ENCODE measurements around the gene B3GLCT. TPM values are rescaled to one million over a fixed set of nuclear protein-coding genes. Genes with fewer than 3 reads are reported as not detected.

The B3GLCT gene
- total RNA-seq, 4 donors from 2014 or later: 2.3 to 9.2 (median 7.1) TPM

- intact Hi-C loops (cut with DNase I): no loop called here
- Histone ChIP-seq H3K27ac (no peak overlapping the region), H3K4me3 (no peak overlapping the region), H3K9me3 (no peaks in the 10 kb centered on the region), H3K36me3 (no peaks in the 10 kb centered on the region), H3K4me1 (peaks cover 10 to 64% (median 32%) of the 10 kb centered on the region in 3 donors), H3K27me3 (no peaks in the 10 kb centered on the region)
- no peak for DNase-seq
- WGBS, 2 donors: 79 to 88% methylated on average over 1 of the region's 1 CpG
- TF ChIP-seq CTCF (IDR thresholded peaks at IDR 0.05): no peak
- TF ChIP-seq POLR2A (IDR thresholded peaks at IDR 0.05): no peak
Observed at GRCh38 chr13:31204592-31204991, 4.8 kb downstream of the B3GLCT start.

DNA sequence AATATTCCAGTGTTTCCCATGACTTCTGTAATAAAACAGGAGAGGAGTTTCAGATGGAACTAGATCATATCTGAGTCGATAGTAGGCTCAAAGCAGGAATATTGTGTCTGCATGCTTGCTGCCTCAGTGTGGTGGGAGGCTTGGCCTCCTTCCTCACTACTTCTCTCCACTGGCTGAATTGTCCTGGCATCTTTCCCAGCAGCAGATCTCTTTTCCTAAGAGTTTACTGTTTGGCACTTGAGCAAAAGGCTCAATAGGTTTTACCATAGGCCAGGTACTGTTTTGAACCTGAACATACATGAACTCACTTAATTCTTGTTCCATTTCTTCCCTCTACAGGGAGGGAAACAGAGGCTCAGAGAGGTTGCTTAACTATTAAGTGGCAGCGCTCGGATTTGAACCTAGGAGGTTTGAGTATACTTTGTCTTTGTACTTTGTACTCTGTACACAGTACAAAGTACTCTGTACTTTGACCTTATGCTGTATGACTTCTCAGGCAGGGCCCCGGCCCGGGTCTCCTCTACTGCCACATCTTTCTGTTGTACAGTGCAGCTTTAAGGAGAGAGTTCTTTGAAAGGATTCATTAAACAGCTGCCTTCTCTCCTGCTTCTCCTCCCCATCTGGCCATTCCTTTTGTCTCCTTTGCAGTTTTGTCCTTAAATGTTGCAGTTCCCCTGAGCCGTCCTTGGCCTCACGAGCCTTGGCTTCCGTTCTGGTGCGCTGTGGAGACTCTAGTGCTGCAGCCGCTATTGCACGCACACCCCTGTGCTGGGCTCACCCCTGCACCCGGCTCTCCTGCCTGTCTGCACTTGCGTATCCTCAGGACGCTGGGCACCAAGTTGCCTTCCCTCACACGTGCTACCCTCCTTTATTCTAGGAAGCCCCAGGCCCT lies 8.1 kb downstream of the B3GLCT start:
- no peak for TF ChIP-seq POLR2A (IDR thresholded peaks at IDR 0.05)
- TF ChIP-seq CTCF (IDR thresholded peaks at IDR 0.05): no peak
- Histone ChIP-seq H3K4me3 (peak overlapping the region in 1 of 4 donors; percentile 1), H3K27me3 (no peaks in the 10 kb centered on the region), H3K36me3 (no peaks in the 10 kb centered on the region), H3K27ac (peak overlapping the region in 3 of 4 donors; percentile 24 to 54 (median 36)), H3K9me3 (no peaks in the 10 kb centered on the region), H3K4me1 (peaks cover 4 to 49% (median 19%) of the 10 kb centered on the region in 3 donors)
- 38 to 55% methylated on average over 15 of the region's 15 CpGs for WGBS, 2 donors
- intact Hi-C loops (cut with DNase I): no loop called here
- no peak for DNase-seq

DNA sequence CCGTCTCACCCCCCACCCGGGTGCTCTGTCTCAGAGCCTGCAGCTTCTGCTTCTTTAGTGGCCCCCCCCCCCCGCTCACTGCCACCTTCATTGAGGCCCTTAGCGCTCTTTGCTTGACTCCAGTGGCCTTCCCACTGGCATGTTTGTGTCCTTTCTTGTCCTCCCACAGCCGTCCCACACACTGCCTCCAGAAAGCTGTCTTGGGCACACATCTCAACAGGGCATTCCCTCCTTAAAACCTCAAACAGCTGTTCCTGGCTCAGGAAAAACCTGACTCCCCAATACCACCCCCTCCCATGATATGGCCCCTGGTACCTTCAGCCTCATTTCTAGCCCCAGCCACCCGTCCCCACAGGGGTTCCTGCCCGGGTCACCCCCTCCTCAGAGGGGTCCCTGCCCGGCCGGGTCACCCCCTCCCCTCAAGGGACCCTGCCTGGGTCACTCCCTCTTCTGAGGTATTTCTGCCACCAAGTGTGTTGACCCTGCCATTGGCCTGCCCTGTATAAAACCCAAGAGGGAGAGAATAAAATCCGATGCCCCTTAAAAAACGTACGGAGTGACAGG lies 8.9 kb downstream of the B3GLCT start:
- no peaks in the 10 kb centered on the region for H3K27me3 ChIP-seq
- intact Hi-C loops (cut with DNase I): no loop called here
- H3K36me3 ChIP-seq: no peaks in the 10 kb centered on the region
- peak overlapping the region in 1 of 4 donors; percentile 1 for H3K4me3 ChIP-seq
- peak overlapping the region in 3 of 4 donors; percentile 24 to 54 (median 36) for H3K27ac ChIP-seq
- TF ChIP-seq POLR2A (IDR thresholded peaks at IDR 0.05) (no peak), CTCF (IDR thresholded peaks at IDR 0.05) (no peak)
- DNase-seq: no peak
- H3K9me3 ChIP-seq: no peaks in the 10 kb centered on the region
- H3K4me1 ChIP-seq: peaks cover 4 to 42% (median 19%) of the 10 kb centered on the region in 3 donors
- 58 to 70% methylated on average over 7 to 9 of the region's 12 CpGs for WGBS, 2 donors

DNA sequence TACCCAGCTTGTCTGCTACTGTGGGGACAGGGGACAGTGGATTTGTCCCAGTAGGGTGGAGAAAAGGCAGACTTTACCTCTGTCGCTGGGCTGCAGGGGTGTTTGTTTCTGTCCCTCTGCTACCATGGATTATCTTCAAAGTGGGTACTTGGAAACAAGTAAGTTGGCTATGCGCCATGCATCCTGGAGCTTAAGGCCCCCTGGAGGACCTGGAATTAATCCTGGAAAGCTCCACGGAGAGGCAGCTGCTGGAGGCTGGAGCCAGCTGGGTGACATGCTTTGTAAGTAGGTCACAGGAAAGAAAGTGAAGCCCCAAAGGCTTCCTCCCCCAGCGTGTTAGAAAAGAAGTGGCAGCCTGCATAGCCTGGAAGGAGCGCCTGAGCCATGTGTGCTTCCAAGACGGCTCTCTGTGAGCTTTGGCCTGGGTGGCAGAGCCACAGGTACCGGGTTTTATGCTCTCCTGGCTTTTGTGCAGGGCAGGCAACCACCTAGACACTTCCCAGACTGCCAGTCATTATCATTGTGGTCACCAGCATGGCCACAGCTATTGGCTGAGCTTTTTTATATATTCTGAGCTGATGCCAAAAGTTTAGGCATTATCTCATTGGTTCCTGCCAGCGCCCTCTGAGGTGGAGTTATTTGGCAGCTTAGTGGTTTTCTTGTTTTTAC lies 9.5 kb downstream of the B3GLCT start:
- Histone ChIP-seq H3K36me3 (no peaks in the 10 kb centered on the region), H3K27ac (peak overlapping the region in 3 of 4 donors; percentile 24 to 54 (median 36)), H3K27me3 (no peaks in the 10 kb centered on the region), H3K4me1 (peaks cover 4 to 42% (median 19%) of the 10 kb centered on the region in 3 donors), H3K4me3 (no peak overlapping the region), H3K9me3 (no peaks in the 10 kb centered on the region)
- 35 to 37% methylated on average over 6 to 7 of the region's 8 CpGs for WGBS, 2 donors
- DNase-seq: no peak
- intact Hi-C loops (cut with DNase I): no loop called here
- TF ChIP-seq POLR2A (IDR thresholded peaks at IDR 0.05) (no peak), CTCF (IDR thresholded peaks at IDR 0.05) (no peak)

GRCh38 chr13:31209841-31210210 lies 10.1 kb downstream of the B3GLCT start:
- Histone ChIP-seq H3K27ac (peak overlapping the region in 1 of 4 donors; percentile 54), H3K27me3 (no peaks in the 10 kb centered on the region), H3K4me3 (no peak overlapping the region), H3K36me3 (no peaks in the 10 kb centered on the region), H3K9me3 (no peaks in the 10 kb centered on the region), H3K4me1 (peaks cover 4 to 42% (median 19%) of the 10 kb centered on the region in 3 donors)
- no peak for DNase-seq
- whole genome bisulfite sequencing, 2 donors: 33 to 34% methylated on average over 4 of the region's 4 CpGs
- TF ChIP-seq CTCF (IDR thresholded peaks at IDR 0.05) (no peak), POLR2A (IDR thresholded peaks at IDR 0.05) (no peak)
- intact Hi-C loops (cut with DNase I): no loop called here

Data from esophagus squamous epithelium (tissue), 5 donors.